Osteocyte (in vitro differentiated cells): Measurements from ENCODE around the gene DENND1A. TPM values are rescaled to one million over a fixed set of nuclear protein-coding genes. Genes with fewer than 3 reads are reported as not detected.

Experiments
- DNase-seq: peaks from one replicate; pipeline ENCODE4 v3.0.0; 2021; ENCODE audit warnings: mixed read lengths; ENCODE audit not compliant: unreplicated experiment; ENCODE audit errors: extremely low spot score
- H3K27ac Mint-ChIP-seq: one replicate; pipeline ENCODE4 v1.8.0; 2021; ENCODE audit warnings: mild to moderate bottlenecking, mixed read lengths; ENCODE audit not compliant: unreplicated experiment
- H3K27me3 Mint-ChIP-seq: one replicate; pipeline ENCODE4 v1.8.0; 2021; ENCODE audit warnings: mixed read lengths; ENCODE audit not compliant: unreplicated experiment
- H3K36me3 Mint-ChIP-seq: one replicate; pipeline ENCODE4 v1.8.0; 2021; ENCODE audit warnings: mixed read lengths; ENCODE audit not compliant: unreplicated experiment
- H3K4me1 Mint-ChIP-seq: one replicate; pipeline ENCODE4 v1.8.0; 2021; ENCODE audit warnings: mixed read lengths; ENCODE audit not compliant: unreplicated experiment
- H3K4me3 Mint-ChIP-seq: one replicate; pipeline ENCODE4 v1.8.0; 2021; ENCODE audit warnings: mild to moderate bottlenecking, moderate library complexity, mixed read lengths; ENCODE audit not compliant: unreplicated experiment
- H3K9me3 Mint-ChIP-seq: one replicate; pipeline ENCODE4 v1.8.0; 2021; ENCODE audit warnings: mixed read lengths; ENCODE audit not compliant: unreplicated experiment
- total RNA-seq: library from RNA; stranded (reverse); gene quantifications from 2 replicates; pipeline ENCODE4 v1.2.1, GENCODE V29; 2021
- TF ChIP-seq, protein P1 (sequence below): fragments of 200-600 bp; sonication (generic); IDR thresholded peaks from 2 replicates; pipeline ENCODE4 v1.5.0; 2021; ENCODE audit warnings: antibody characterized with exemption, mild to moderate bottlenecking, moderate library complexity

The DENND1A gene
- total RNA-seq, 1 donor from 2014 or later, result 19.8 TPM

DNA sequence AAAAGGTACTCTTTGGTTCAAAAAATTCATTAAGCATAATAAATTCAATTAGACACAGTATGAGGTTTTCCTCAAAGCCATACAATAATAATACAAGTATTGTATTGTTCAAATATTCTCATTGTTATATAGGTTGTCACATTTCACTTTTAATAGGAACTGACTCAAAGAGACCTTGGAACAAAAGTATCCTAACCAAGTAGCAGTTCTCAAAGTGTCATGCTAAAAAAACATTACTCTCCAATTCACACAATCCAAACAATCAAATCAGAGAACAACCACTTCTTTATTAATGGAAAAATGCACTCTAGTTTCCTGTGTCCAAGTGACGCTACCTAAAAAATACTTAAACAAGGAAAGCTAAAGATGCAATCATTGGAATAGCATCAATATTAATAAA, 115.4 kb downstream of the DENND1A start:
- TF ChIP-seq, protein P1, sequence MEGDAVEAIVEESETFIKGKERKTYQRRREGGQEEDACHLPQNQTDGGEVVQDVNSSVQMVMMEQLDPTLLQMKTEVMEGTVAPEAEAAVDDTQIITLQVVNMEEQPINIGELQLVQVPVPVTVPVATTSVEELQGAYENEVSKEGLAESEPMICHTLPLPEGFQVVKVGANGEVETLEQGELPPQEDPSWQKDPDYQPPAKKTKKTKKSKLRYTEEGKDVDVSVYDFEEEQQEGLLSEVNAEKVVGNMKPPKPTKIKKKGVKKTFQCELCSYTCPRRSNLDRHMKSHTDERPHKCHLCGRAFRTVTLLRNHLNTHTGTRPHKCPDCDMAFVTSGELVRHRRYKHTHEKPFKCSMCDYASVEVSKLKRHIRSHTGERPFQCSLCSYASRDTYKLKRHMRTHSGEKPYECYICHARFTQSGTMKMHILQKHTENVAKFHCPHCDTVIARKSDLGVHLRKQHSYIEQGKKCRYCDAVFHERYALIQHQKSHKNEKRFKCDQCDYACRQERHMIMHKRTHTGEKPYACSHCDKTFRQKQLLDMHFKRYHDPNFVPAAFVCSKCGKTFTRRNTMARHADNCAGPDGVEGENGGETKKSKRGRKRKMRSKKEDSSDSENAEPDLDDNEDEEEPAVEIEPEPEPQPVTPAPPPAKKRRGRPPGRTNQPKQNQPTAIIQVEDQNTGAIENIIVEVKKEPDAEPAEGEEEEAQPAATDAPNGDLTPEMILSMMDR, result no peak
- Mint-ChIP-seq H3K36me3 (no peaks in the 10 kb centered on the region), H3K9me3 (peaks cover 3% of the 10 kb centered on the region), H3K27me3 (no peaks in the 10 kb centered on the region), H3K27ac (no peak overlapping the region), H3K4me1 (peaks cover 11% of the 10 kb centered on the region), H3K4me3 (no peak overlapping the region)
- DNase-seq, result no peak

DNA sequence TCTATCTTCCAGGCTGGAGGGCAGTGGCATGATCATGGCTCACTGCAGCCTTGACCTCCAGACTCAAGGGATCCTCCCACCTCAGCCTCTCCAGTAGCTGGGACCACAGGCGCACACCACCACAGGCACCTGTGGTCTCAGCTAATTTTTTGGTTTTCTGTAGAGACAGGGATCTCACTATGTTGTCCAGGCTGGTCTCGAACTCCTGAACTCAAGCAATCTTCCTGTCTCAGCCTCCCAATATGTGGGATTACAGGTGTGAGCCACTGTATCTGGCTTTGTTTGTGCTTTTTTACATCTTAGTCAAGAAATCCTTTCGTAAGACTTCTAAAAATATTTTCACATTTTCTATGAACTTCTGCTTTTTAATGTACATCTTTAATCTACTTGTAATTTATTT, 116.9 kb downstream of the DENND1A start:
- Mint-ChIP-seq H3K4me1 (peaks cover 11% of the 10 kb centered on the region), H3K4me3 (no peak overlapping the region), H3K27ac (no peak overlapping the region), H3K9me3 (peaks cover 3% of the 10 kb centered on the region), H3K36me3 (no peaks in the 10 kb centered on the region), H3K27me3 (no peaks in the 10 kb centered on the region)
- TF ChIP-seq, protein P1, result no peak
- no peak for DNase-seq

DNA sequence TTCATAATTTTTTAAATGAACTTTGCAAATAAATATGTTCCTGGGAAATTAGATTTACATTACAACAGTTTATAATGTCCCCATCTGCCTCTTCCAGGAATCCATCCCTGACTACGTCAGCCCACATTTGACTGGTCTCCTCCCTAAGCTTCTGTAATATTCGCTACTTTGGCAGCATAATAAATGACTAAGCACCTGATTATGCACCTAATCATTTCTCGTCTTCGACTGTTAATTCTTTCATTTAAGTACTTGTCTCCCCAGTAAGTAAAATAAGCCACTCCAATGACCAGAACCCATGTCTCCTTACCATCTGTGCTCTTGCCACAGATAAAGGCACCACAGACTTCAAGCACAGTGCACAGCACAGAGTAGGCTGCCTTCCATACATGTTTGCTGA, 122.7 kb downstream of the DENND1A start:
- H3K27me3 Mint-ChIP-seq, result no peaks in the 10 kb centered on the region
- H3K4me3 Mint-ChIP-seq, result no peak overlapping the region
- H3K27ac Mint-ChIP-seq, result no peak overlapping the region
- H3K4me1 Mint-ChIP-seq, result no peaks in the 10 kb centered on the region
- no peaks in the 10 kb centered on the region for H3K36me3 Mint-ChIP-seq
- H3K9me3 Mint-ChIP-seq, result no peaks in the 10 kb centered on the region
- TF ChIP-seq, protein P1, result no peak
- no peak for DNase-seq

DNA sequence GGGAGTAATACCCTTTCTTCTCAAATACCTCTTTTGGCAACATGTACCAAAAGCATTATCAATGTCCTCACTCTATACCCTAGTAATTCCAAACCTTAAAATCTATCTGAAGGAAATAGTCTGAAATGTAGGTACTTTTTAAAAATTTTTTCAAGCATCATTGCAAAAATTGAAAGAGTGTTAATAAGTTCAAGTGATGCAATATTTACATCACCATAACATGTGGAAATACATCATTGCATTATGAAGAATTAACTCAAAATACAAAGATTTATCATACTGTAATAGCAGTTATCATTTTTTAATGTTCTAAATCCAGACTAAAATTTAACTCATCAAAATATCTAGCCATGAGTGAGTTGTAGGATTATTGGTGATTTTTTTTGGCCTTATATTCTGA, 123.1 kb downstream of the DENND1A start:
- Mint-ChIP-seq H3K36me3 (no peaks in the 10 kb centered on the region), H3K4me1 (no peaks in the 10 kb centered on the region), H3K9me3 (no peaks in the 10 kb centered on the region), H3K27me3 (no peaks in the 10 kb centered on the region), H3K4me3 (no peak overlapping the region), H3K27ac (no peak overlapping the region)
- no peak for DNase-seq
- TF ChIP-seq, protein P1, result no peak

DNA sequence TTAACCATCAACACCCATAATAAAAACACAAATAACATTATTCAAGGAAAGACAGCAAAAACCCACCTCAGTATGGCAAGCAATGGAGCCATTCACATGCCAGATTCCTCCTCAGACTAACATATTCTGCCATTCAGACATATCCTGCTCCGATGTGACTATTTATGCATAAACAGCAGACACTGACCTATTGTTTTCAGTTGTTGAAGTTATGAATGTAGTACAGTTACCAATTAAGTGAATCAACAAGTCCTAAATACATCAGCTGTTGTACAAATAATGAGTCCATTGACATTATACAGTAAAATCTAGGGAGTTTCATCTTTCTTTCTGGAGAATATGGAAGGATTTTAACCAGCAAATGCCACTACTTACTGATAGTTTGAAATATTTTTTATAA, 131.7 kb downstream of the DENND1A start:
- Mint-ChIP-seq H3K27me3 (no peaks in the 10 kb centered on the region), H3K4me3 (no peak overlapping the region), H3K27ac (no peak overlapping the region), H3K4me1 (peaks cover 8% of the 10 kb centered on the region), H3K36me3 (no peaks in the 10 kb centered on the region), H3K9me3 (no peaks in the 10 kb centered on the region)
- no peak for DNase-seq
- TF ChIP-seq, protein P1, result no peak
